Astrocyte (in vitro differentiated cells and primary cell): Measurements from ENCODE around the gene CPT2.

ENCODE experiments used
- EZH2 ChIP-seq: IDR thresholded peaks from 2 replicates; pipeline ENCODE4 v1.6.1; 2012; ENCODE audit warnings: mild to moderate bottlenecking, low read length, inconsistent platforms; ENCODE audit not compliant: insufficient read depth
- TF ChIP-seq, protein P1 (sequence below): IDR thresholded peaks from 2 replicates; pipeline ENCODE4 v1.5.1; 2011; ENCODE audit warnings: low read depth, mild to moderate bottlenecking, inconsistent platforms, low read length, moderate library complexity; ENCODE audit not compliant: insufficient read depth

- TF ChIP-seq, protein P1, sequence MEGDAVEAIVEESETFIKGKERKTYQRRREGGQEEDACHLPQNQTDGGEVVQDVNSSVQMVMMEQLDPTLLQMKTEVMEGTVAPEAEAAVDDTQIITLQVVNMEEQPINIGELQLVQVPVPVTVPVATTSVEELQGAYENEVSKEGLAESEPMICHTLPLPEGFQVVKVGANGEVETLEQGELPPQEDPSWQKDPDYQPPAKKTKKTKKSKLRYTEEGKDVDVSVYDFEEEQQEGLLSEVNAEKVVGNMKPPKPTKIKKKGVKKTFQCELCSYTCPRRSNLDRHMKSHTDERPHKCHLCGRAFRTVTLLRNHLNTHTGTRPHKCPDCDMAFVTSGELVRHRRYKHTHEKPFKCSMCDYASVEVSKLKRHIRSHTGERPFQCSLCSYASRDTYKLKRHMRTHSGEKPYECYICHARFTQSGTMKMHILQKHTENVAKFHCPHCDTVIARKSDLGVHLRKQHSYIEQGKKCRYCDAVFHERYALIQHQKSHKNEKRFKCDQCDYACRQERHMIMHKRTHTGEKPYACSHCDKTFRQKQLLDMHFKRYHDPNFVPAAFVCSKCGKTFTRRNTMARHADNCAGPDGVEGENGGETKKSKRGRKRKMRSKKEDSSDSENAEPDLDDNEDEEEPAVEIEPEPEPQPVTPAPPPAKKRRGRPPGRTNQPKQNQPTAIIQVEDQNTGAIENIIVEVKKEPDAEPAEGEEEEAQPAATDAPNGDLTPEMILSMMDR = no peak
- no peak for TF ChIP-seq EZH2
These were observed 10.2 kb downstream of the CPT2 start for GRCh38 chr1:53206735-53207379.
